Suprapubic skin (tissue), 4 donors: ENCODE data around the gene CELSR1. TPM values are rescaled to one million over a fixed set of nuclear protein-coding genes. Genes with fewer than 3 reads are reported as not detected.

Experiments
- DNase-seq, 2 donors: peaks; one replicate each; pipeline ENCODE4 v3.0.0-alpha.2; 2019; ENCODE audit warnings: low spot score in 2 of 2
- H3K27ac ChIP-seq: fragments of 200-600 bp; sonication (generic); one replicate; pipeline ENCODE4 v1.5.1; 2019
- H3K27me3 ChIP-seq: fragments of 200-600 bp; sonication (generic); one replicate; pipeline ENCODE4 v1.5.1; 2019
- H3K36me3 ChIP-seq: fragments of 200-600 bp; sonication (generic); one replicate; pipeline ENCODE4 v1.5.1; 2019
- H3K4me1 ChIP-seq: fragments of 200-600 bp; sonication (generic); one replicate; pipeline ENCODE4 v1.5.1; 2019
- H3K4me3 ChIP-seq: fragments of 200-600 bp; sonication (generic); one replicate; pipeline ENCODE4 v1.5.1; 2019; ENCODE audit warnings: mild to moderate bottlenecking
- H3K9me3 ChIP-seq: fragments of 200-600 bp; sonication (generic); one replicate; pipeline ENCODE4 v1.5.1; 2019
- EP300 ChIP-seq: sonication (generic); formaldehyde crosslinking; IDR thresholded peaks from one replicate; pipeline ENCODE4 v1.6.1; 2017; ENCODE audit warnings: antibody characterized with exemption
- POLR2A ChIP-seq, 2 donors: fragments of 450-650 bp; IDR thresholded peaks; one replicate each; pipeline ENCODE4 v1.6.1; 2017; ENCODE audit warnings: antibody characterized with exemption in 2 of 2, mild to moderate bottlenecking in 2 of 2, moderate library complexity in 2 of 2
- POLR2AphosphoS5 ChIP-seq, 3 donors: sonication (generic); formaldehyde crosslinking; IDR thresholded peaks; one replicate each; pipeline ENCODE4 v1.6.1; 2017; ENCODE audit warnings: antibody characterized with exemption in 3 of 3
- WGBS: methylation state at CpG from one replicate; pipeline ENCODE4 v1.1.5; 2018; 5-methylcytosine and 5-hydroxymethylcytosine counted together
- total RNA-seq, 4 donors: library from RNA; depleted of rRNA; stranded (reverse); fragments of >200 nt; gene quantifications; one replicate each; pipeline ENCODE4 v1.1.0, GENCODE V29; 2016
- TF ChIP-seq, protein P1 (sequence below), 2 donors: fragments of 200-600 bp in 1 of 2; fragments of 450-650 bp in 1 of 2; sonication (generic) in 1 of 2; IDR thresholded peaks; one replicate each; pipeline ENCODE4 v1.5.1; 2016 to 2019; ENCODE audit warnings: antibody characterized with exemption in 2 of 2, mild to moderate bottlenecking in 1 of 2, moderate library complexity in 1 of 2

The CELSR1 gene
- total RNA-seq, 4 donors from 2014 or later = 75.6 to 102 (median 77.5) TPM

DNA sequence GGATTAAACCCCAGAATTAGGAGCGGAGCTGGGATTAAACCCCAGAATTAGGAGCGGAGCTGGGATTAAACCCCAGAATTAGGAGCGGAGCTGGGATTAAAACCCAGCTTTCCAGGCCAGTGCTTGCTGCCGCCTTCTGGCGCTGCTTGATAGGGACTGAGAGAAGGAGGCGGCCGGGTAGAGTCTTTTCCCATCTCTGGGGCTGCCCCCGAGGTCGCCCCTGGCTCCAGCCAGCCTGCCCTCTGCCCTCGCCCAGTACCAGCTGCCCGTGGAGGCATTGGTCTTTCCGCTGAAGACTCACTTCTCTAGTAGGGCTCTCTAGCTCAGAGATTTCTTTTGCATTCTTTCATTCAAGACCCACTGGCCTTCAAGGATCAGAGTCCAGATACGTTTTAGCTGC, 196.7 kb downstream of the CELSR1 start:
- 88% methylated on average over 13 of the region's 13 CpGs for WGBS
- TF ChIP-seq, protein P1, sequence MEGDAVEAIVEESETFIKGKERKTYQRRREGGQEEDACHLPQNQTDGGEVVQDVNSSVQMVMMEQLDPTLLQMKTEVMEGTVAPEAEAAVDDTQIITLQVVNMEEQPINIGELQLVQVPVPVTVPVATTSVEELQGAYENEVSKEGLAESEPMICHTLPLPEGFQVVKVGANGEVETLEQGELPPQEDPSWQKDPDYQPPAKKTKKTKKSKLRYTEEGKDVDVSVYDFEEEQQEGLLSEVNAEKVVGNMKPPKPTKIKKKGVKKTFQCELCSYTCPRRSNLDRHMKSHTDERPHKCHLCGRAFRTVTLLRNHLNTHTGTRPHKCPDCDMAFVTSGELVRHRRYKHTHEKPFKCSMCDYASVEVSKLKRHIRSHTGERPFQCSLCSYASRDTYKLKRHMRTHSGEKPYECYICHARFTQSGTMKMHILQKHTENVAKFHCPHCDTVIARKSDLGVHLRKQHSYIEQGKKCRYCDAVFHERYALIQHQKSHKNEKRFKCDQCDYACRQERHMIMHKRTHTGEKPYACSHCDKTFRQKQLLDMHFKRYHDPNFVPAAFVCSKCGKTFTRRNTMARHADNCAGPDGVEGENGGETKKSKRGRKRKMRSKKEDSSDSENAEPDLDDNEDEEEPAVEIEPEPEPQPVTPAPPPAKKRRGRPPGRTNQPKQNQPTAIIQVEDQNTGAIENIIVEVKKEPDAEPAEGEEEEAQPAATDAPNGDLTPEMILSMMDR (IDR thresholded peaks at IDR 0.05) = no peak
- TF ChIP-seq EP300 (no peak), POLR2AphosphoS5 (IDR thresholded peaks at IDR 0.05) (no peak), POLR2A (IDR thresholded peaks at IDR 0.05) (no peak)
- Histone ChIP-seq H3K27ac (no peak overlapping the region), H3K4me1 (peaks cover 16% of the 10 kb centered on the region), H3K4me3 (no peak overlapping the region), H3K36me3 (peaks cover 77% of the 10 kb centered on the region), H3K9me3 (no peaks in the 10 kb centered on the region), H3K27me3 (no peaks in the 10 kb centered on the region)
- no peak for DNase-seq

DNA sequence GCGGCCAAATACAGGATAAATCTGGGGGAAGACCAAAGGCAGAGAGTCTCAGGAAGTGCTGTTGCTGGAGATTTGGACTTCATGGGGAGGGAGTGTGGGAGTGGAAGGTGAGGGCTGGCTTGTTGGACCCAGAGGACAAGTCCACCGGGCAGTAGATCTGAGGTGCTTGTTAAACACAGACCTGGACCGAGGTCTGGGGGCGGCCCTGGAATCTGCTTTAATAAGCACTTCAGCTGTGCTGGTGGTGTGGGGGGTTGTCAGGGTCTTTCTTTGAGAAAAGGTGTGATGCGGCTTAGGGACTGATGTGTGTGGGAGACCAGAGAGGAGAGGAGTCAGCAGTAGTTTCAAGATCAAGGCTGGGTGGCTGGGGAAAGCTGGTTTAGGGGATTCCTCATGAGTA, 197.5 kb downstream of the CELSR1 start:
- H3K27me3 ChIP-seq = no peaks in the 10 kb centered on the region
- no peak for DNase-seq
- H3K36me3 ChIP-seq = peaks cover 70% of the 10 kb centered on the region
- peaks cover 17% of the 10 kb centered on the region for H3K4me1 ChIP-seq
- H3K9me3 ChIP-seq = no peaks in the 10 kb centered on the region
- no peak overlapping the region for H3K4me3 ChIP-seq
- WGBS = 92% methylated on average over 5 of the region's 5 CpGs
- no peak overlapping the region for H3K27ac ChIP-seq
- TF ChIP-seq EP300 (no peak), POLR2AphosphoS5 (IDR thresholded peaks at IDR 0.05) (no peak), POLR2A (IDR thresholded peaks at IDR 0.05) (no peak)
- TF ChIP-seq, protein P1 (IDR thresholded peaks at IDR 0.05) = no peak

DNA sequence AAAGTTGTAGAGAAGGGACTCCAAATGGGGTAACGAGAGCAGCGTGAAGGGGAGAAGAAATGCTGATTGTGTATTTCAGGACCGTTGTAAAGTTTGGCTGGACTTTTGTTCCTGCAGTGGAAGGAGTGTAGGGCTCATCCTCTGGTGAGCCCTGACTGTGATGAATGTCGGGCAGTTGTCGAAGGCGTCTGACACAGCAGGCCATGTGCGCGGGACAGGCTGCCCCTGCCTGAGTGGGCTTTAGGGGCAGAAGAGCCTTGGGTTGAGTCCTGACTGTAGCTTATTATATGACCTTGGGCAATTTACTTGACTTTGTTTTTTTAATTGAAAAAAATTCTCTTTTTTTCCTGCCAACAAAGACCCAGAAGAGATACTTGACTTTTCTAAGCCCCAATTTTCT, 198.8 kb downstream of the CELSR1 start:
- Histone ChIP-seq H3K9me3 (no peaks in the 10 kb centered on the region), H3K27me3 (no peaks in the 10 kb centered on the region), H3K4me1 (peaks cover 21% of the 10 kb centered on the region), H3K27ac (no peak overlapping the region), H3K36me3 (peaks cover 58% of the 10 kb centered on the region), H3K4me3 (no peak overlapping the region)
- no peak for DNase-seq
- 94% methylated on average over 8 of the region's 8 CpGs for WGBS
- TF ChIP-seq POLR2A (IDR thresholded peaks at IDR 0.05) (no peak), POLR2AphosphoS5 (IDR thresholded peaks at IDR 0.05) (no peak), EP300 (no peak)
- TF ChIP-seq, protein P1 (IDR thresholded peaks at IDR 0.05) = no peak

DNA sequence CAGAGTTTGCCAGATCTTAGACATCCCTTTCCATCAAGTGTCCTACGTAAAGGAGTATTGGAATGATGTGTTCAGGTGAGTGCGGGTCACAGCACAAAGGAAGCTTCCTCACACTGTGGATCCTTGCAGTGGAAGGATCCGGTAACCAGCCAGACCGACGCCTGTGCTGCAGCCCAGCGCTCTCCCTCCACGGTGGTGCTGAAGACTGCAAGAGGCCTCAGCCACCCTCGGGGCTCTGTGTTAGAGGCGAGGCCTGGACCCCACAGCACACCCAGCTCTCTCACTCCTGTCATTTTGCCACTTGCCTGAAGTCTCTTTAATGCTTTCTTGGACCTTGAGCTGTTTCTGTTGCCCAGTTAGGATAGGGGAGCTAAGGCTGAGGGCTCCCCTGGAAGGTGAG, 199.6 kb downstream of the CELSR1 start:
- H3K27me3 ChIP-seq = no peaks in the 10 kb centered on the region
- no peak overlapping the region for H3K4me3 ChIP-seq
- H3K9me3 ChIP-seq = no peaks in the 10 kb centered on the region
- no peak for DNase-seq
- TF ChIP-seq POLR2AphosphoS5 (IDR thresholded peaks at IDR 0.05) = no peak
- TF ChIP-seq EP300 = no peak
- no peak for TF ChIP-seq POLR2A (IDR thresholded peaks at IDR 0.05)
- TF ChIP-seq, protein P1 (IDR thresholded peaks at IDR 0.05) = no peak
- WGBS = 75% methylated on average over 4 of the region's 9 CpGs
- peaks cover 51% of the 10 kb centered on the region for H3K36me3 ChIP-seq
- no peak overlapping the region for H3K27ac ChIP-seq
- H3K4me1 ChIP-seq = peaks cover 21% of the 10 kb centered on the region

DNA sequence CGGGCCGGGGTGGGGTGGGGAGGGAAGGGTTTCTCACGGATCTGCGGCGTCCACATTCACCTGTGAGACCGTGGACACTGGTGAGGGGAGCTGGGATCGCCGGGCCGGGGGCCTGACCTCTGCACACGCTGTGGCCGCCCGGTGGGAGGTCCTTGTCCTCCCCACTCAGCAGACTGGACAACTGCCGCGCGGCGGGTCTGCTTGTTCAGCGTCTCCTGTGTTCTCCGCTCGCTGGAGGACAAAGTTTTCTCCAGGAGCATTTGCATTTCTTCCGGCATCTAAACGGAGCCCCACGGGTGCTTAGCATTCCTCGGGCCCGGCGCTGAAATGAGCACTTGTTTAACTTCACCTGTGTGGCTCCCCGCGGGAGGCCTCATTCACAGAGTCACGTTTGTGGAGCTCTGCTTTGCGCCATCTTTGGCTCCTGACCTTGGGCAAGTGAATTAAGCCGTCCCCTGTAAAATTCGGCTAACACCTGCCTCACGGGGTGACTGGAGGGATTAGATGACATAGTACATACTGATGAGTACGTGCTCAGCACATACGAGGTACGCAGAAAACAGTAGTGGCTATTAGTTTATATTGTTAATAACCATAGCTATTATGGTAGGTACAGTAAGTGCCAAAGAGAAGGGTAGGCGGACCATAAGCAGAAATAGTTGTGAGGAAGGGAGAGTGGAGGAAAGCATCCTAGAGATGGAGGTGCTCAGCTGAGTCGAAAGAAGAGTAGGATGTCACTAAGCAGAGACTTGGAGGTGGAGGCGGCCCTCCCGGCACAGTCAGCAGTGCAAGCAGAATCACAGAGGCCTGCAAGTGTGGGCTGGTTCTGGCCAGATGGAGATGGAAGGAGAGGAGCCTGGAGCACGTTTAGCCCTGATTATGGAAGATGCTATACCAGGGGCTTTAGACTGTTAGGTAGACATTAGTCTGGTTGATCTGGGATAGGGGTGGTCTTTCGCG, 201.0 kb downstream of the CELSR1 start:
- Histone ChIP-seq H3K4me3 (peak overlapping the region; percentile 98), H3K9me3 (no peaks in the 10 kb centered on the region), H3K27ac (peak overlapping the region; percentile 86), H3K4me1 (peaks cover 21% of the 10 kb centered on the region), H3K36me3 (peaks cover 36% of the 10 kb centered on the region), H3K27me3 (no peaks in the 10 kb centered on the region)
- 17% methylated on average over 17 of the region's 42 CpGs for WGBS
- no peak for DNase-seq
- TF ChIP-seq, protein P1 (IDR thresholded peaks at IDR 0.05) = no peak
- TF ChIP-seq POLR2AphosphoS5 (IDR thresholded peaks at IDR 0.05) (no peak), POLR2A (IDR thresholded peaks at IDR 0.05) (no peak), EP300 (no peak)
